HuH-7.5 (cell line): ENCODE measurements around the gene TUBGCP6.
A peak's percentile ranks its signal among the peaks of the same experiment; 100 is the strongest.
"Not testable (repeated sequence)": the region's sequence is repeated elsewhere in the genome, so short reads cannot be mapped to it uniquely, and the experiment has no call there.

Source experiments
- DNase-seq: peaks from one replicate; pipeline ENCODE4 v3.0.0; 2011; ENCODE audit warnings: low spot score

The TUBGCP6 gene

GRCh38 chr22:50169774-50170341 is 75.0 kb downstream of the TUBGCP6 start:
- DNase-seq = peak; percentile 66

GRCh38 chr22:50169181-50169759 is 75.6 kb downstream of the TUBGCP6 start:
- no peak for DNase-seq

DNA sequence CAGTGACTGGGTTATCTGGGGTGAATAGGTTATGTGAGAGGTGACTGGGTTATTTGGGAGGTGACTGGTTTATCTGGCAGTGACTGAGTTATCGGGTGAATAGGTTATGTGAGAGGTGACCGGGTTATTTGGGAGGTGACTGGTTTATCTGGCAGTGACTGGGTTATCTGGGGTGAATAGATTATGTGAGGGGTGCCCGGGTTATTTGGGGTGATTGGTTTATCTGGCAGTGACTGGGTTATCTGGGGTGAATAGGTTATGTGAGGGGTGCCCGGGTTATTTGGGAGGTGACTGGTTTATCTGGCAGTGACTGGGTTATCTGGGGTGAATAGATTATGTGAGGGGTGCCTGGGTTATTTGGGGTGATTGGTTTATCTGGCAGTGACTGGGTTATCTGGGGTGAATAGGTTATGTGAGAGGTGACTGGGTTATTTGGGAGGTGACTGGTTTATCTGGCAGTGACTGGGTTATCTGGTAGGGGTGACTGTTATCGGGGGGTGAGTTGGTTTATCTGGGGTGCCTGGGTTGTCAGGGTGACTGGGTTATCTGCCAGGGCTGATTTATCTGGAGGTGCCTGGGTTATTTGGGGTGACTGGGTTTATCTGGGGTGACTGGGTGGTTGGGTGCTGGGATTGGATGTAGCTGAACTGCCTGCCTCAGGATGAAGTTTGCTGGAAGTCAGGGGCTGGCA is 76.2 kb downstream of the TUBGCP6 start:
- not testable (repeated sequence) for DNase-seq

- DNase-seq = no peak
These were observed 76.9 kb downstream of the TUBGCP6 start for GRCh38 chr22:50167689-50168489.
